ENCODE results near the gene ADAR.

The ADAR gene

GRCh38 chr1:154616659-154617345 lies 8.8 kb upstream of the ADAR start:
- in situ Hi-C loops (cut with MboI; ENCODE audit: low sequenced_read_pairs): no loop called here

- in situ Hi-C loops (cut with MboI; ENCODE audit: low sequenced_read_pairs): no loop called here
Measured at GRCh38 chr1:154615411-154615810, 7.4 kb upstream of the ADAR start.

GRCh38 chr1:154614901-154615300 lies 6.9 kb upstream of the ADAR start:
- in situ Hi-C loops (cut with MboI; ENCODE audit: low sequenced_read_pairs): no loop called here

GRCh38 chr1:154614247-154614646 lies 6.3 kb upstream of the ADAR start:
- in situ Hi-C loops (cut with MboI; ENCODE audit: low sequenced_read_pairs): no loop called here

GRCh38 chr1:154611150-154611862 lies 3.3 kb upstream of the ADAR start:
- in situ Hi-C loops (cut with MboI; ENCODE audit: low sequenced_read_pairs): no loop called here

GRCh38 chr1:154609398-154610380 lies 1.7 kb upstream of the ADAR start:
- in situ Hi-C loops (cut with MboI; ENCODE audit: low sequenced_read_pairs): no loop called here

GRCh38 chr1:154608397-154609270 lies 648 bp upstream of the ADAR start:
- in situ Hi-C loops (cut with MboI; ENCODE audit: low sequenced_read_pairs): no loop called here

GRCh38 chr1:154607106-154607608 lies 829 bp downstream of the ADAR start:
- in situ Hi-C loops (cut with MboI; ENCODE audit: low sequenced_read_pairs): no loop called here

GRCh38 chr1:154605534-154605933 lies 2.5 kb downstream of the ADAR start:
- in situ Hi-C loops (cut with MboI; ENCODE audit: low sequenced_read_pairs): no loop called here

GRCh38 chr1:154603317-154603716 lies 4.7 kb downstream of the ADAR start:
- in situ Hi-C loops (cut with MboI; ENCODE audit: low sequenced_read_pairs): no loop called here

GRCh38 chr1:154599658-154600057 lies 8.3 kb downstream of the ADAR start:
- in situ Hi-C loops (cut with MboI; ENCODE audit: low sequenced_read_pairs): no loop called here

GRCh38 chr1:154598871-154599635 lies 8.9 kb downstream of the ADAR start:
- in situ Hi-C loops (cut with MboI; ENCODE audit: low sequenced_read_pairs): no loop called here

GRCh38 chr1:154595621-154596020 lies 12.4 kb downstream of the ADAR start:
- in situ Hi-C loops (cut with MboI; ENCODE audit: low sequenced_read_pairs): no loop called here

- in situ Hi-C loops (cut with MboI; ENCODE audit: low sequenced_read_pairs): no loop called here
Measured at GRCh38 chr1:154594811-154595210, 13.2 kb downstream of the ADAR start.

- in situ Hi-C loops (cut with MboI; ENCODE audit: low sequenced_read_pairs): no loop called here
Measured at GRCh38 chr1:154593390-154593789, 14.6 kb downstream of the ADAR start.

GRCh38 chr1:154591206-154591605 lies 16.8 kb downstream of the ADAR start:
- in situ Hi-C loops (cut with MboI; ENCODE audit: low sequenced_read_pairs): no loop called here

GRCh38 chr1:154590756-154591155 lies 17.2 kb downstream of the ADAR start:
- in situ Hi-C loops (cut with MboI; ENCODE audit: low sequenced_read_pairs): no loop called here

- in situ Hi-C loops (cut with MboI; ENCODE audit: low sequenced_read_pairs): no loop called here
Measured at GRCh38 chr1:154589780-154590179, 18.2 kb downstream of the ADAR start.

- in situ Hi-C loops (cut with MboI; ENCODE audit: low sequenced_read_pairs): no loop called here
Measured at GRCh38 chr1:154586641-154587040, 21.3 kb downstream of the ADAR start.

All from hTERT RPE-1 (cell line).